HG02840 (cell line): Measurements from ENCODE around the gene STX12.
"Not testable (repeated sequence)": the region's sequence is repeated elsewhere in the genome, so short reads cannot be mapped to it uniquely, and the experiment has no call there.

Source experiments
- ATAC-seq: cut with Tn5 transposase; IDR thresholded peaks from one replicate; pipeline ENCODE4 v1.9.1; 2021; ENCODE audit warnings: mild to moderate bottlenecking, moderate library complexity, moderate number of reproducible peaks; ENCODE audit not compliant: unreplicated experiment, low FRiP score

The STX12 gene

GRCh38 chr1:27824411-27824810 is 51.4 kb downstream of the STX12 start:
- ATAC-seq = no peak

DNA sequence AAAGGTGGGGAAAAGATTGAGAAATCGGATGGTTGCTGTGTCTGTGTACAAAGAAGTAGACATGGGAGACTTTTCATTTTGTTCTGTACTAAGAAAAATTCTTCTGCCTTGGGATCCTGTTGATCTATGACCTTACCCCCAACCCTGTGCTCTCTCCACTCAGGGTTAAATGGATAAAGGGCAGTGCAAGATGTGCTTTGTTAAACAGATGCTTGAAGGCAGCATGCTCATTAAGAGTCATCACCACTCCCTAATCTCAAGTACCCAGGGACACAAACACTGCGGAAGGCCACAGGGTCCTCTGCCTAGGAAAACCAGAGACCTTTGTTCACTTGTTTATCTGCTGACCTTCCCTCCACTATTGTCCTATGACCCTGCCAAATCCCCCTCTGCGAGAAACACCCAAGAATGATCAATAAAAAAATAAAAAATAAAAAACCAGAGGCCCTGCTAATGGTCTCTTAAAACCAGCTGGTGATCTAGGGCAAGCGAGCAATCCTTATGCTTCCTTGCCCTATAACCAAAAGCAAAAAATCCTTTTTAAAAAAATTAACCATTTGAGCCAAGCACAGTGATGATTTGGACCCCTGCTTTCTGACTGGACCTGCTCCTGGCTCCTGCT is 56.4 kb downstream of the STX12 start:
- not testable (repeated sequence) for ATAC-seq

- peak; percentile 97 for ATAC-seq
These were observed 57.8 kb downstream of the STX12 start, which contains the start of gene PPP1R8 for GRCh38 chr1:27830621-27831440. PPP1R8 (plus strand) TSS chr1:27830782; CDS start chr1:27830836, 54 bp downstream.

DNA sequence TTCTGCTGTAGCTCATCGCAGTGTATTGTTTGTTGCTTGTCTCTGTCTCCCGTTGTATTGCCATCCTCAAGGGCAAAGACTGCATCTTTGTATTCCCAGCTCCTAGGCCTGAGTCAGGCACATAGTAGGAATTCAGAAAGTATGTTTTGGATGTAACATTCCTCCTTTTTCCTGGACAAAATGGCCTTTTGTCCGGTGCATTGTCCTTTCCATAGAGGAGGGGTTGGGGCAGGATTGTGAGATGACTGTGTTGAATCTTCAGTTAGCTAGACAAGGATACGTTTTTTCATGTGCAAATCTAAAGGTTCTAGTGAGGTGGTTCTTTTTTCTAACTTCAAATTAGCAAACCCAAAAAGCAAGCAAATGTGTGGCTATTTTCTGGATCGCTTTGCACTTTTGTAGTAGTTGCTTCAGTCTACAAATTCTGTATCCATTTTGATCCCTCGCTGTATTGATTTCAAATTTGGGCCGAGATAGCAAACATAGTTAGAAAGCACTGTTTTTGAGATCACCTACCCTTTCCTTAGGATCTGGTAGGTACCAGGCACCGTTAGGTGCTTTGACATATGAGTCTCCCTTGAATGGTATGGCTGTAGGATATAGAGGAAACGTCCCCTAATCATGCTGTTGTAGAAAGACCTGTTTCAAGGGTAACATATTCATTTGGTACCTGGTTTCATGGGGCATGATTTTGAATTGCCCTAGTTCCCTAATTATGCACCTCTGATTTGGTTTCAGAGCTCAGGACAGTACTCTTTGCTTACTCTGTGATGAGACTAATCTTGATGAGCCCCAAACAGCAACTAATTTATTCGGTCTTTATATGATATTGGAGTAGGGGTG is 58.8 kb downstream of the STX12 start:
- ATAC-seq = no peak

DNA sequence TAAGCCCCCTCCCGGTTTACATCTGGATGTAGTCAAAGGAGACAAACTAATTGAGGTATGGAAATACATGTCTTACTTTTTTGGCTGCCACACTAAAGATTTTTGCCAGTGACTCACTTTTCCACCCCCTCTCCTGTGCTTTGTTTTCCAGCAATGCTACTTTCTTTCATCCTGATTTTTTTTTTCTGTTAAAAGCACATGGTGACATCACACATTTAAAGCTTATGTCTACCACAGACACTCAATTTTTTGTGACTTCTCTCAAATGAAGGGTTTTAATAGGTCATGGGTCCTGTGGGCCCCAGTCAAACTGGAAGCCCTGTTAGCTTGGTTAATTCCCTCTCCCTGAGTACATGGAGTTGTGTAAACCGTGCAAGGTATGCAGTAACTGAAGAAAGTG is 59.7 kb downstream of the STX12 start:
- ATAC-seq = no peak

DNA sequence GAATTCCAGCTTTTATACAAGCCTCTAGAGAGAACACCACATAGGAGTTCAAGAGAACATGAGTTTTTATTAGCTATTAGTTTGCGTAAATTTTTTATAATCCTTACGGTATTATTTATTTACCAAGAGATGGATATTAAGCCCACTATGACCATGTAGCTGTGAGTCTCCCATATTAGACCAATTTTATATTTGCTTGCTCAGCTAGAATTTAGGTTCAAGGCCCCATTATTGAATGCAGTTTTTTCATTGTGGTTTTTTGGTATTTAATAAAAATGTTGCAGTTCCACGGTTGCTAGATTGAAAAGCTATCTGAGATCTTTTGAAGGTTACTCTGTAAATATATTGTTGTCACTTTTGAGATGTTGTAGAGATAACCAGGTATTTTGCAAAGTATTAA is 60.5 kb downstream of the STX12 start:
- no peak for ATAC-seq

GRCh38 chr1:27835046-27835445 is 62.0 kb downstream of the STX12 start:
- no peak for ATAC-seq

DNA sequence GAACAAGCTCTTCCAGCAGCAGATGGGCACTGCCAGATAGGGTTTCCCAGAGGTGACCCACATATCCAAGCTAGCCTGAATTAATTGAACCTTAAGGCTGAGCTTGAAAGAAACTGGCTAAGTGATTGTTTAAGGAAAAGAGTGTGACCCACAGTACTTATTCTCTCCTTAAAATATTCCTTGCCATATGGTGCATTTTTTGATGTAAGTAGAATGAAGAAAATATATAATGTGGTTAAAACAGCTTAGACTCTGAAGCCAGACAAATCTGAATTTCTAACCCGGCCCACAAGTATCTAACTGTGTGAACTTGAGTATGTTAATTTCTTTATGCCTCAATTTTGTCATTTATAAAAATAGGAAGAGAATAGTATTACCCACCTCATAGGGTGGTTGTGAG is 62.5 kb downstream of the STX12 start:
- no peak for ATAC-seq

DNA sequence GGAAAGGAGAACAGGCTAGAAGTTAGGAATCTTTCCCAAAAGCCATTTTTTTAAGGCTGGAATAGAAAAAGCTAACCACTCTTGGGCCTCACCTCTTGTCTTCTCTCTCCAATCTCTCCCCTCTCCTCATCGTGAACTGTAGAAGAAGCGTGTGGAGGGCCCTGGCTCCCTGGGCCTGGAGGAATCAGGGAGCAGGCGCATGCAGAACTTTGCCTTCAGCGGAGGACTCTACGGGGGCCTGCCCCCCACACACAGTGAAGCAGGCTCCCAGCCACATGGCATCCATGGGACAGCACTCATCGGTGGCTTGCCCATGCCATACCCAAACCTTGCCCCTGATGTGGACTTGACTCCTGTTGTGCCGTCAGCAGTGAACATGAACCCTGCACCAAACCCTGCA is 76.9 kb downstream of the STX12 start:
- no peak for ATAC-seq

GRCh38 chr1:27855085-27855484 is 82.1 kb downstream of the STX12 start:
- ATAC-seq = no peak

- ATAC-seq = no peak
These were observed 83.7 kb downstream of the STX12 start for GRCh38 chr1:27856561-27857343.

DNA sequence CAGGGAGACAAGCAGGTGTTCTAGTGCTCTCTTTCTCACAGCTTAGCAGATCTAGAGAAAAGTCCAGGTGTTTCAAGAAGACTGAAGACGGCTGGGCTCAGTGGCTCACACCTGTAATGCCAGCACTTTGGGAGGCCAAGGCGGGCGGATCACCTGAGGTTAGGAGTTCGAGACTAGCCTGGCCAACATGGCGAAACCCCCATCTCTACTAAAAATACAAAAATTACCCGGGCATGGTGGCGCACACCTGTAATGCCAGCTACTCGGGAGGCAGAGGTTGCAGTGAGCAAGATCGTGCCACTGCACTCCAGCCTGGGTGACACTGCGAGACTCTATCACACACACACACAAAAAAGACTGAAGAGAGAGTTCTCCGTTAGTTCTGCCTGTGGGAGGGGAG is 84.5 kb downstream of the STX12 start:
- not testable (repeated sequence) for ATAC-seq

DNA sequence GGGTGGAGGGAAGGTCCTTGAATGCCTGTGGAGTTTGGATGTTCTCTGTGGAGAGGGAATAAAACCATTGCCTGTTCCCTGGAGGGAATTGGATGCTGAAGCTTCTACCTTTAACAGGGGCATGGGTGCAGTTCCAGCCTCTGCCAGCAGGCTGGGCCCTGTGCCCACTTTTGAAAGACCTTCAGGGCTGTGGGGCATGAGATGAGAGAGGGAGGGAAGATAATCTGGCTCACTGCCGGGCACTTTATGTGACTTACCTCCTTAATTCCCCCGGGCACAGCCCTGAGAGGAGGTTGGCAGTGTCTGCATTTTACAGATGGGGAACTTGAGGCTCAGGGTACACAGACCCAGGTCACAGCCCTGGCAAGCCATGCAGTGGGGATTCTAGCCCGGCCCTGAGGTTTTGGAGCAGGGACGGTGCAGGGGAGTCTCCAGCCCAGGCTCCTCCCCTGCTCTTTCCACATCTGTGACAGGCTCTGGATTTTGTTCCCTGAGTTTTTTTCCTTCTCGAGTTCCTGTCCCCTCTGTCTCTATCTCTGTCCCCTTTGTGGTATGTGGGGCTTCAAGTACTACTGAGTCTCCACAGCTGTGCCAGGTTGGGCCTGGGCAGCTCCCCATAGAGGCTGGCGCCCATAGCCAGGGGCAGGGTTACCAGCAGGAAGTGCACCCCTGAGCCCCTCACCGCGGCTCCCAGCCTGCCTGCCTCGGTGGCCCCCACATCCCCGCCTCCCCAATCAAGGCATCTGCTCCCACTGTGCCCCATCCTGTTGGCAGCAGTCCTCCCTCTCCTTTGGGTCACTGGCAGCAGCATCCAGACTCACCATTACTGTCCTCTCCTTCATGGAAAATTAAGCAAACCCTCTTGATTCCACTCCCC is 85.3 kb downstream of the STX12 start:
- ATAC-seq = no peak

GRCh38 chr1:27858949-27859576 is 86.0 kb downstream of the STX12 start:
- ATAC-seq = no peak

DNA sequence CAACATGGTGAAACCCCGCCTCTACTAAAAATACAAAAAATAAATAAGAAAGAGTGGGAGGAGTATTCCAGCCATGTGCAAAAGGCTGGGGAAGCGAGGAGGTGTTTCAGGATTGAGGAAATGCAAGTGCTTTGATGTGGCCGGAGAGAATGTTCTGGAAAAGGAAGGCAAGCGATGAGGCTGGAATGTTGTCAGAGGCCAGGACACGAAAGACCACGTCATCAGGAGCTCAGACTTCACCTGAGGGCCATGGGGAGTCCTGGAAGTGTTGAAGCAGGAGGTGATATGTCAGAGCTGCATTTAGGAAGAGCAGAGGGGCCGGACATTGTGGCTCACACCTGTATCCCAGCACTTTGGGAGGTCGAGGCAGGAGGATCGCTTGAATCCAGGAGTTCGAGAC is 88.4 kb downstream of the STX12 start:
- ATAC-seq = no peak

DNA sequence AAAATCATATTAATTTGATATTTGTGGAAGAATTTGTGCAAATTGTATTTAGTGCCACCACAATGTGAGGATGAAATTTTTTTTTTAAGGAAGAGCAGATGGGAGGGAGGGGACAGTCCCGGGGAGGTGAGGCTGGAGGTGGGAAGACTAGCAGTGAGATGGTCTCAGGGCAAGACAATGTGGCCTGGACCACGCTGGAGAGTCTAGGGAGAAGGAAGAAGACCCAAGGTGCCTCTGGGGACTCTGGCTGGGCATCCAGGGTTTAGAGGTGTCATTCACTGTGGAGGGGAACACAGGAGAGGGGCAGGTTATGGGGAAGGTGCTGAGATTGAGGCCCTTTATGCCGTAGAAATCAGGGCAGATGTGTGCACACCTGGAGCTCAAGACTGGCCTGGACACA is 89.0 kb downstream of the STX12 start:
- ATAC-seq = no peak

DNA sequence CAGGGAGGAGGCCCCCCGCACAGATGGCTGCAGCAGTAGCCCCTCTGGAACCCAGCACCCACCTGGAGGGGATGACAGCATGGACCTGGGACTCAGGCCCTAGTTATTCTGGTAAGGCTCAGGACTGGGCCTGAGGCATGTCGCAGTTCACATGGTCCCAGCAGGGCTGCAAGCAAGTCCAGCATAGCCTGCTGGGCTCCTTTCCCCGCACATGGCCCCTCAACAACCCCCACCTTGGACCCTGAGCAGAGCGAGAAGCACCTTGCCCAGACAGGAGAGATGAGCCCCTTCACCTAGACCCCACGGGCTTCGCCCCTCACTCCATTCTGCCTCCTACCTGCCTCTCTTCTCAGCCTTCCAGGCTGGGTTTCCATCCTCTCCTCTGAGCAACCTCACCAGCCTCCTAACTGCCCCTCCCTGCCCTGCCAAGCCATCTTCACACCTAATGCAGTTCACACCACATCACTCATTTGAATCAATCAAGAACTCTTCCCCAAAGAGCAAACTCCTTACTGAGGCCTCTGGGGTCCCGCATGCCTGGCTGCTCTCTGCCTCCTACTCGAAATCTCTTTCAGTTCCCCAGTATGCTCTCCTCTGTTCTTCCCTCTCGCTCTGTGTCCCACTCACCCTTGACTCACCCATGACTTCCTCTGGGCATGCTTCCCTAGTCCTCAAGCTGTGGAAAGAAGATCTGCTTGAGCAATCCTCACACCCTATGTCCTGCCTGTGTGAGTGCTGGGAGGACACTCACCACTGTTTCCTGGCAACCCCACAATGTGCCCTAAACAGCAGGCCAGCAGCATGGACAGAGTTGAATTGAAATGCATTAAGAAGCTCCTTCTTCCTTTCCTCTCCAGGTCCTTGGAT is 89.9 kb downstream of the STX12 start:
- ATAC-seq = no peak

- ATAC-seq = no peak
These were observed 90.5 kb downstream of the STX12 start for GRCh38 chr1:27863538-27863915.
